Measurements from ENCODE around the gene CAMTA2. TPM values are rescaled to one million over a fixed set of nuclear protein-coding genes. Genes with fewer than 3 reads are reported as not detected.

Gene CAMTA2
- total RNA-seq, 2 experiments from 2014 or later, result 79.1 to 79.5 TPM

DNA sequence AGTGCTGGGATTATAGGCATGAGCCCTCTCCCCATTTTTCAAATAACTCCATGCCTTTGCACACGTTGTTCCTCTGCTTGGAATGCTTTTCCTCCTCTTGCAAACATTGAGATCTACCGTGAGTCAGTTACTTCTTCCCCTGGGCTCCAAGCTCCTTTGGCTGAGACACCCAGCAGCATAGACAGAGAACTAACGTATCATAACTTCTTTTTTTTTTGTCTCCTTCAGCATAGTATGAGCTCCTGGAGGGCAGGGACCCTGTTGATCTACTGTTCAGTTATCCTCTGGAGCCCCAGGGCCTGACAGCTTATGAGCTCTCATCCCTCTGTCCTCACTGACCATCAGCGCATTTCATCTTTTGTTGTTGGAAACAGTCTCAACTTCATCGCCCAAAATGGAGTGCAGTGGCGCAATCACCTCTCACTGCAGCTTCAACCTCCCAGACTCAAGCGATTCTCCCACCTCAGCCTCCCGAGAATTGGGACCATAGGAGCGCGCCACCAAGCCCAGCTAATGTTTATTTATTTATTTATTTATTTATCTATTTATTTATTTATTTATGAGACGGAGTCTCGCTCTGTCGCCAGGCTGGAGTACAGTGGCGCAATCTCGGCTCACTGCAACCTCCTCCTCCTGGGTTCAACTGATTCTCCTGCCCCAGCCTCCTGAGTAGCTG lies 22.0 kb downstream of the CAMTA2 start:
- DNase-seq, result no peak
- Mint-ChIP-seq H3K27ac (peak overlapping the region; percentile 40), H3K36me3 (ENCODE audit: low read depth) (peaks cover 17% of the 10 kb centered on the region), H3K9me3 (no peaks in the 10 kb centered on the region), H3K27me3 (ENCODE audit: low read depth) (no peaks in the 10 kb centered on the region), H3K4me1 (ENCODE audit: low read depth) (peaks cover 31% of the 10 kb centered on the region), H3K4me3 (peak overlapping the region; percentile 2)
- CTCF ChIA-PET, result interaction anchor here (0.8 to 3.0 kb wide), 3 partner anchors 8 to 12 kb away, joined by 3 to 18 read pairs (median 4); no protein-coding TSS in a partner anchor
- intact Hi-C loops (cut with micrococcal nuclease), result loop anchor here (5.0 kb wide), 1 partner anchor 472 kb away; the partner anchor contains the start of gene C1QBP

DNA sequence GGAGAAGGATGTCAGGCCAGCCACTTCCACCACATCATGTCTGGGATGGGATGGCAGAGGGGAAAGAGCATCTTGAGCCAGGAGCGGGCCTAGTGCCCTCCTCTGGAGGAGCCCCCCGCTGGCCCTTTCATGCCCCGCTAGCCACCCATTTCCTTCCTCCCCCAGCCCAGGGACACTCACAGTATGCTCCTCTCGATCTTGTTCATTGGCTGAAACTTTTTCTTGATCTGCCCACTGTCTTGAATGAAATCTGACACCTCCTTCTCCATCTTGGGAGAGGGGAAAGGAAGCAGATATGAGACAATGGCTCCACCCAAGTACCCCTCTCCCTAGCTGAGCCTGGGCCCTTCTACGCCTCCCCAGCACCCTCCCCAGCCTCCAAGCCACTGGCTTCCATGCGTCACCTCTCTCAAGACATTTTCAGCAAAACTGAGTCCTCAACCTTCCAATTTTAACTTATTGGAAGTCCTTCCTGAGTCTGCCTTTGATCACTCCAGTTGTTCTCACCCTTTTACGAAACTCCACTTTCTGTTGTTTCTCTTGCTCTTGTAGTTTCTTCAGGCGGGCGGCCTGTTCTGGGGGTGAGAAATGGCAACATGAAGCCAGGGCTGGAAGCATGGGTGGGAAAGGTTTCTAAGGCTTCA lies 27.1 kb downstream of the CAMTA2 start:
- Mint-ChIP-seq H3K9me3 (no peaks in the 10 kb centered on the region), H3K27me3 (ENCODE audit: low read depth) (no peaks in the 10 kb centered on the region), H3K4me1 (ENCODE audit: low read depth) (peaks cover 10% of the 10 kb centered on the region), H3K36me3 (ENCODE audit: low read depth) (peaks cover 13% of the 10 kb centered on the region), H3K27ac (no peak overlapping the region), H3K4me3 (no peak overlapping the region)
- intact Hi-C loops (cut with micrococcal nuclease), result no loop called here
- CTCF ChIA-PET, result no interaction called here
- no peak for DNase-seq

- CTCF ChIA-PET, result interaction anchor here (1.5 kb wide), 1 partner anchor 50 kb away, joined by 3 read pairs; no protein-coding TSS in a partner anchor
- Mint-ChIP-seq H3K4me1 (ENCODE audit: low read depth) (peaks cover 7% of the 10 kb centered on the region), H3K9me3 (no peaks in the 10 kb centered on the region), H3K27me3 (ENCODE audit: low read depth) (no peaks in the 10 kb centered on the region), H3K36me3 (ENCODE audit: low read depth) (peaks cover 7% of the 10 kb centered on the region), H3K27ac (no peak overlapping the region), H3K4me3 (no peak overlapping the region)
- no peak for DNase-seq
- intact Hi-C loops (cut with micrococcal nuclease), result no loop called here
These were observed 28.1 kb downstream of the CAMTA2 start for GRCh38 chr17:4959261-4959965.

GRCh38 chr17:4958102-4958501 lies 29.4 kb downstream of the CAMTA2 start:
- Mint-ChIP-seq H3K4me1 (ENCODE audit: low read depth) (peaks cover 7% of the 10 kb centered on the region), H3K36me3 (ENCODE audit: low read depth) (peaks cover 5% of the 10 kb centered on the region), H3K9me3 (no peaks in the 10 kb centered on the region), H3K4me3 (no peak overlapping the region), H3K27ac (no peak overlapping the region), H3K27me3 (ENCODE audit: low read depth) (no peaks in the 10 kb centered on the region)
- no peak for DNase-seq
- CTCF ChIA-PET, result interaction anchor here (1.5 to 2.7 kb wide), 2 partner anchors 8 to 49 kb away, joined by 3 to 18 read pairs; partner anchors contain the start of gene SPAG7
- intact Hi-C loops (cut with micrococcal nuclease), result no loop called here

- Mint-ChIP-seq H3K36me3 (ENCODE audit: low read depth) (peaks cover 5% of the 10 kb centered on the region), H3K4me3 (no peak overlapping the region), H3K27ac (no peak overlapping the region), H3K9me3 (no peaks in the 10 kb centered on the region), H3K27me3 (ENCODE audit: low read depth) (no peaks in the 10 kb centered on the region), H3K4me1 (ENCODE audit: low read depth) (peaks cover 7% of the 10 kb centered on the region)
- intact Hi-C loops (cut with micrococcal nuclease), result no loop called here
- DNase-seq, result peak; percentile 70
- CTCF ChIA-PET, result interaction anchor here (0.7 to 2.7 kb wide), 4 partner anchors 10 to 14 kb away, joined by 3 to 18 read pairs (median 3); partner anchors contain the start of gene SPAG7
These were observed 30.9 kb downstream of the CAMTA2 start for GRCh38 chr17:4956493-4957061.

DNA sequence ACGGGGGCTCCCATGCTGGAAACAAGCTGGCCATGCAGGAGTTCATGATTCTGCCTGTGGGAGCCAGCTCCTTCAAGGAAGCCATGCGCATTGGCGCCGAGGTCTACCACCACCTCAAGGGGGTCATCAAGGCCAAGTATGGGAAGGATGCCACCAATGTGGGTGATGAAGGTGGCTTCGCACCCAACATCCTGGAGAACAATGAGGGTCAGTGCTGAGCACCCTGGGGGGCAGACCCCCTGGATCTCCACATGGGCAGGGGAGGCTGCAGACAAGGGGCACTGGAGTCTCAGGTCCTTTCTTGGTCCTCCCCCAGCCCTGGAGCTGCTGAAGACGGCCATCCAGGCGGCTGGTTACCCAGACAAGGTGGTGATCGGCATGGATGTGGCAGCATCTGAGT lies 32.4 kb downstream of the CAMTA2 start:
- CTCF ChIA-PET, result interaction anchor here (0.6 to 1.0 kb wide), 2 partner anchors 11 to 76 kb away, joined by 3 read pairs; no protein-coding TSS in a partner anchor
- no peaks in the 10 kb centered on the region for H3K9me3 Mint-ChIP-seq
- H3K27me3 Mint-ChIP-seq (ENCODE audit: low read depth), result no peaks in the 10 kb centered on the region
- intact Hi-C loops (cut with micrococcal nuclease), result no loop called here
- peaks cover 5% of the 10 kb centered on the region for H3K36me3 Mint-ChIP-seq (ENCODE audit: low read depth)
- H3K4me3 Mint-ChIP-seq, result no peak overlapping the region
- H3K4me1 Mint-ChIP-seq (ENCODE audit: low read depth), result peaks cover 18% of the 10 kb centered on the region
- no peak overlapping the region for H3K27ac Mint-ChIP-seq
- no peak for DNase-seq

- peaks cover 7% of the 10 kb centered on the region for H3K36me3 Mint-ChIP-seq (ENCODE audit: low read depth)
- H3K4me1 Mint-ChIP-seq (ENCODE audit: low read depth), result peaks cover 20% of the 10 kb centered on the region
- H3K4me3 Mint-ChIP-seq, result no peak overlapping the region
- H3K27ac Mint-ChIP-seq, result no peak overlapping the region
- CTCF ChIA-PET, result interaction anchor here (1.1 to 1.2 kb wide), 2 partner anchors 11 to 14 kb away, joined by 3 to 4 read pairs; partner anchors contain the start of gene SPAG7
- no peaks in the 10 kb centered on the region for H3K27me3 Mint-ChIP-seq (ENCODE audit: low read depth)
- H3K9me3 Mint-ChIP-seq, result no peaks in the 10 kb centered on the region
- intact Hi-C loops (cut with micrococcal nuclease), result no loop called here
- no peak for DNase-seq
These were observed 34.0 kb downstream of the CAMTA2 start for GRCh38 chr17:4953451-4953961.

DNA sequence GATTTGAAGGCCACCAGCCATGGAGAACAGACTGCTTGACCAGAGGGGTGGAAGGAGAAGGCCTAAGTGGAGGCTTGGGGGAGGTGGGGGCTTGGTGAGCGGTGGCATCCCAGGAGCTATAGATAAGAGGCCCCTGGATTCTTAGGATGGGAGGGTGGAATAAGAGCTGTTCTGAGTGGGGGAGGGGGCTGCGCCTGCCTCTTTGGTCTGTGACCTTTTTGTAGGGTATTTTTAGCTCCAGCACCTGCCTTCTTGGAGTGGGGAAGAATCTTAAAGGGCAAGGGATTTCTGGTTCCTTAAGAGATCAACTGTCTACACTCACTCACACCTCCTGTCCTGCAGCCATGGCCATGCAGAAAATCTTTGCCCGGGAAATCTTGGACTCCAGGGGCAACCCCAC lies 36.0 kb downstream of the CAMTA2 start:
- CTCF ChIA-PET, result interaction anchor here (1.1 to 1.4 kb wide), 4 partner anchors 11 to 46 kb away, joined by 3 to 4 read pairs (median 4); partner anchors contain the start of genes RNF167, SLC25A11 and SPAG7
- no peaks in the 10 kb centered on the region for H3K9me3 Mint-ChIP-seq
- DNase-seq, result no peak
- H3K4me1 Mint-ChIP-seq (ENCODE audit: low read depth), result peaks cover 17% of the 10 kb centered on the region
- H3K27me3 Mint-ChIP-seq (ENCODE audit: low read depth), result no peaks in the 10 kb centered on the region
- peaks cover 16% of the 10 kb centered on the region for H3K36me3 Mint-ChIP-seq (ENCODE audit: low read depth)
- H3K4me3 Mint-ChIP-seq, result peak overlapping the region; percentile 81
- H3K27ac Mint-ChIP-seq, result no peak overlapping the region
- intact Hi-C loops (cut with micrococcal nuclease), result no loop called here

- H3K27ac Mint-ChIP-seq, result peak within 1 kb of the TSS; percentile 93
- peak within 1 kb of the TSS; percentile 81 for H3K4me3 Mint-ChIP-seq
- H3K27me3 Mint-ChIP-seq (ENCODE audit: low read depth), result no peaks in the 10 kb centered on the region
- no peak for DNase-seq
- intact Hi-C loops (cut with micrococcal nuclease), result no loop called here
- CTCF ChIA-PET, result interaction anchor here (1.2 kb wide), 1 partner anchor 11 kb away, joined by 4 read pairs; no protein-coding TSS in a partner anchor
- peaks cover 17% of the 10 kb centered on the region for H3K4me1 Mint-ChIP-seq (ENCODE audit: low read depth)
- no peaks in the 10 kb centered on the region for H3K9me3 Mint-ChIP-seq
- peaks cover 20% of the 10 kb centered on the region for H3K36me3 Mint-ChIP-seq (ENCODE audit: low read depth)
These were observed 36.7 kb downstream of the CAMTA2 start, which contains the start of gene ENO3 for GRCh38 chr17:4950746-4951204. Gene ENO3 (plus strand): TSS chr17:4951119. CDS start chr17:4951830, 711 bp downstream.

GRCh38 chr17:4950075-4950745 lies 37.3 kb downstream of the CAMTA2 start:
- intact Hi-C loops (cut with micrococcal nuclease), result no loop called here
- H3K36me3 Mint-ChIP-seq (ENCODE audit: low read depth), result peaks cover 25% of the 10 kb centered on the region
- H3K4me1 Mint-ChIP-seq (ENCODE audit: low read depth), result peaks cover 22% of the 10 kb centered on the region
- CTCF ChIA-PET, result no interaction called here
- H3K27ac Mint-ChIP-seq, result peak overlapping the region; percentile 93
- H3K9me3 Mint-ChIP-seq, result no peaks in the 10 kb centered on the region
- H3K4me3 Mint-ChIP-seq, result peak overlapping the region; percentile 81
- peak; percentile 44 for DNase-seq
- no peaks in the 10 kb centered on the region for H3K27me3 Mint-ChIP-seq (ENCODE audit: low read depth)

Data from activated naive CD4-positive, alpha-beta T cell treated with anti-CD3 and anti-CD28 coated beads for 36 hours (primary cell).